IPS-20b (cell line): ENCODE measurements around the gene MED8.

Experiments used
- H3K27ac ChIP-seq: one replicate; pipeline ENCODE4 v1.5.1; 2013; ENCODE audit warnings: low read length
- H3K27me3 ChIP-seq: 2 replicates; pipeline ENCODE4 v1.6.1; 2013; ENCODE audit warnings: mild to moderate bottlenecking, low read length, inconsistent platforms; ENCODE audit not compliant: insufficient read depth
- H3K36me3 ChIP-seq: 2 replicates; pipeline ENCODE4 v1.6.1; 2013; ENCODE audit warnings: low read depth, mild to moderate bottlenecking, inconsistent platforms, low read length, moderate library complexity; ENCODE audit not compliant: insufficient read depth
- H3K4me1 ChIP-seq: 2 replicates; pipeline ENCODE4 v1.6.1; 2013; ENCODE audit warnings: mild to moderate bottlenecking, control low read depth, inconsistent platforms, low read length, moderate library complexity; ENCODE audit not compliant: insufficient read depth
- H3K4me3 ChIP-seq: 2 replicates; pipeline ENCODE4 v1.5.1; 2013; ENCODE audit warnings: mild to moderate bottlenecking, low read length, inconsistent platforms
- H3K9ac ChIP-seq: 2 replicates; pipeline ENCODE4 v1.6.1; 2013; ENCODE audit warnings: low read depth, mild to moderate bottlenecking, inconsistent platforms, low read length, moderate library complexity
- H3K9me3 ChIP-seq: 2 replicates; pipeline ENCODE4 v1.6.1; 2013; ENCODE audit warnings: mild to moderate bottlenecking, low read depth, low read length, inconsistent platforms; ENCODE audit not compliant: insufficient read depth

MED8 gene

DNA sequence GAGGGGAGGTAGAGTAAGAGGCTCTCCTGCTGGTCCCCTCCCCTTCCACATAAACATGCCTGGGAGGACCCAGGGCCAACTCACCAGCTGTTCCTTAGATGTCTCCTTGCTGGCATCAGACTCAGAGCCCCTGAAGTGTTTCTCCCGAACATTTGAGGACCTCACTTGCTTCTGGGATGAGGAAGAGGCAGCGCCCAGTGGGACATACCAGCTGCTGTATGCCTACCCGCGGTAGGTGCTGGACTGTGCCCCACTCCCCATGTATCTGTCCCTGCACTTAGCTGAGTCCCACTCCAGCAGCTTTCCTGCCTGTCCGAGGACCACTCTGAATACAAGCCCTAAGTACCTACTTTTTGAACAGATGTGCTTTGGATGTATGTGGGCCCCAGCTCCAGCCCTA lies 51.6 kb downstream of the MED8 start:
- H3K4me1 ChIP-seq: no peaks in the 10 kb centered on the region
- no peaks in the 10 kb centered on the region for H3K27me3 ChIP-seq
- no peaks in the 10 kb centered on the region for H3K36me3 ChIP-seq
- H3K4me3 ChIP-seq: no peak overlapping the region
- H3K27ac ChIP-seq: no peak overlapping the region
- H3K9ac ChIP-seq: no peak overlapping the region
- H3K9me3 ChIP-seq: no peaks in the 10 kb centered on the region

DNA sequence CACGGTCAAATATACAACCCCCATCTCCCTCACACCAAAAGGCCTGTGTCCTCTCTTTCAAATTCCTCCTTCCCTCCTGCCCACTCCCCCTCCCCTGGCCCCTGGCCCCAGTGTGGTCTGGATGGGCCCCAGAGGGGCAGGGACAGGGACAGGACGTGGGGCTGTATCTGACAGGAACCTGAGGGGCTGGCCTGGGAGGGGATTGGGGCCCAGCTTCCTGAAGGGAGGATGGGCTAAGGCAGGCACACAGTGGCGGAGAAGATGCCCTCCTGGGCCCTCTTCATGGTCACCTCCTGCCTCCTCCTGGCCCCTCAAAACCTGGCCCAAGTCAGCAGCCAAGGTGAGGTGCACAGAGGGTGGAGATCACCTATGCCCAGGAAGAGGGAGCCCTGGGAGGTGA lies 52.0 kb downstream of the MED8 start, which contains the start of gene MPL:
TSS of gene MPL (plus strand) at position 231 of the 400 bp plus-strand sequence. CDS start at position 262, 31 bp downstream.
- Histone ChIP-seq H3K9me3 (no peaks in the 10 kb centered on the region), H3K27ac (no peak within 1 kb of the TSS), H3K36me3 (no peaks in the 10 kb centered on the region), H3K4me1 (no peaks in the 10 kb centered on the region), H3K27me3 (no peaks in the 10 kb centered on the region), H3K9ac (no peak within 1 kb of the TSS), H3K4me3 (no peak within 1 kb of the TSS)

DNA sequence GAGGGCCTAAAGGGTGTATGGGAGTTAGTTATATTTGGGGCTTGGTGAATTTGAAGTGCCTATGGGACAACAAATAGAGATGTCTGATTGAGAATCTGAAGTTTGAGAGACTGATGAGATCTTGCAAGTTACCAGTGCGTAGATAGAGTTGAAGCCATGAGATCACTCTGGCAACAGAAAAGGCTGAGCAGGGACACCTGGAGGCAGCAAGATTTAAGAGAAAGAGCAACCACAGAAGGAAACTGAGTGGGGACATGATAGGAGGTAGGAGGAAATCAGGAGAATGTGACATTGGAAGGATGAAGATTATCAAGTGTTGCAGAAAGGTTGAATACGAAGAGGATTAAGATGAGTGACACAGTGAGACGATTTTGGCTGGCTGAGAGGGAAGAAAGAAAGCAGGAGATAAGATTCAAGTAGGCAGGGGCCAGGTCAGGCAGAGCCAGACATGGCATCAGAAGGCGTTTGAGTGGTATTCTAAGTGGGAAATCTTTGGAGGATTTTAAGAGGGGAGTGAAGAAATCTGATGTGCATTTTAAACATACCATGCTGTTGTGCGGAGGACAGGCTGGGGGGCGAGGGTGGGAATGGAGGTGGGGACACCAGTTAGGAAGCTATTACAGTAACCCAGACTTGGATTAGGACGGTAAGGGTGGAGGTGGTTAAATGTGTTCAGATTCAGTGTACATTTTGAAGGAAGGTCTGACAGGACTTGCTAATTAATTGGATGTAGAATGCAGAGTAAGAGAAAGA lies 55.0 kb downstream of the MED8 start:
- Histone ChIP-seq H3K9ac (no peak overlapping the region), H3K27ac (no peak overlapping the region), H3K9me3 (no peaks in the 10 kb centered on the region), H3K36me3 (no peaks in the 10 kb centered on the region), H3K4me3 (no peak overlapping the region), H3K4me1 (peaks cover 4% of the 10 kb centered on the region; the same call in 1 of the 2 replicates), H3K27me3 (no peaks in the 10 kb centered on the region)
